DND-41 (cell line): ENCODE measurements around the gene FBXW7.

ENCODE experiments used
- CTCF ChIP-seq: IDR thresholded peaks from 2 replicates; pipeline ENCODE4 v1.5.1; 2012; ENCODE audit warnings: borderline replicate concordance, low read length, moderate library complexity, mild to moderate bottlenecking; ENCODE audit not compliant: poor library complexity, severe bottlenecking; ENCODE audit errors: extremely low read depth
- EZH2 ChIP-seq: IDR thresholded peaks from 3 replicates; pipeline ENCODE4 v1.6.1; 2012; ENCODE audit warnings: borderline replicate concordance, low read depth, mild to moderate bottlenecking, moderate library complexity, low read length, inconsistent platforms; ENCODE audit not compliant: severe bottlenecking

GRCh38 chr4:152316969-152317368 is 218.9 kb downstream of the FBXW7 start:
- TF ChIP-seq EZH2: no peak
- no peak for TF ChIP-seq CTCF
